H9 (cell line): ENCODE measurements around the gene ENPP1. TPM values are rescaled to one million over a fixed set of nuclear protein-coding genes. Genes with fewer than 3 reads are reported as not detected.

Experiments used
- DNase-seq: peaks from one replicate; pipeline ENCODE4 v3.0.0-alpha.2; 2017
- H2AFZ ChIP-seq: one replicate; pipeline ENCODE4 v1.6.1; 2013; ENCODE audit warnings: mild to moderate bottlenecking, low read length, control low read depth, moderate library complexity
- H2AK5ac ChIP-seq: 2 replicates; pipeline ENCODE4 v1.6.1; 2013; ENCODE audit warnings: low read length, control low read depth, mixed read lengths; ENCODE audit not compliant: insufficient read length
- H2BK120ac ChIP-seq: one replicate; pipeline ENCODE4 v1.6.1; 2013; ENCODE audit warnings: low read depth, mild to moderate bottlenecking, low read length, control low read depth, inconsistent platforms; ENCODE audit not compliant: poor library complexity, severe bottlenecking
- H2BK12ac ChIP-seq: 2 replicates; pipeline ENCODE4 v1.6.1; 2013; ENCODE audit warnings: low read length, control low read depth, mixed read lengths, low read depth; ENCODE audit not compliant: insufficient read length
- H2BK15ac ChIP-seq: 2 replicates; pipeline ENCODE4 v1.6.1; 2013; ENCODE audit warnings: low read depth, low read length, control low read depth
- H2BK20ac ChIP-seq: one replicate; pipeline ENCODE4 v1.6.1; 2013; ENCODE audit warnings: low read depth, mild to moderate bottlenecking, low read length, control low read depth, inconsistent platforms; ENCODE audit not compliant: poor library complexity, severe bottlenecking
- H2BK5ac ChIP-seq: 2 replicates; pipeline ENCODE4 v1.6.1; 2013; ENCODE audit warnings: low read length, control low read depth, mixed read lengths; ENCODE audit not compliant: insufficient read length
- H3K14ac ChIP-seq: 2 replicates; pipeline ENCODE4 v1.6.1; 2013; ENCODE audit warnings: low read length, control low read depth; ENCODE audit not compliant: insufficient read depth
- H3K18ac ChIP-seq: 2 replicates; pipeline ENCODE4 v1.6.1; 2013; ENCODE audit warnings: low read depth, mild to moderate bottlenecking, mixed read lengths, low read length, control low read depth; ENCODE audit not compliant: insufficient read length
- H3K23ac ChIP-seq: 2 replicates; pipeline ENCODE4 v1.6.1; 2013; ENCODE audit warnings: low read length, control low read depth, mixed read lengths, low read depth; ENCODE audit not compliant: insufficient read length
- H3K23me2 ChIP-seq: 2 replicates; pipeline ENCODE4 v1.6.1; 2013; ENCODE audit warnings: low read depth, mild to moderate bottlenecking, mixed read lengths, low read length, control low read depth; ENCODE audit not compliant: insufficient read length, poor library complexity, severe bottlenecking
- H3K27ac ChIP-seq: 2 replicates; pipeline ENCODE4 v1.5.1; 2013; ENCODE audit warnings: low read length, control low read depth, mixed read lengths, low read depth; ENCODE audit not compliant: insufficient read length
- H3K27me3 ChIP-seq: 2 replicates; pipeline ENCODE4 v1.6.1; 2013; ENCODE audit warnings: low read length, control low read depth, inconsistent platforms; ENCODE audit not compliant: insufficient read depth
- H3K4ac ChIP-seq: 2 replicates; pipeline ENCODE4 v1.6.1; 2013; ENCODE audit warnings: low read depth, mild to moderate bottlenecking, control low read depth, inconsistent platforms, low read length, moderate library complexity
- H3K4me1 ChIP-seq: 2 replicates; pipeline ENCODE4 v1.6.1; 2013; ENCODE audit warnings: low read length, control low read depth, inconsistent platforms; ENCODE audit not compliant: insufficient read depth
- H3K4me2 ChIP-seq: 2 replicates; pipeline ENCODE4 v1.6.1; 2013; ENCODE audit warnings: low read length, control low read depth, mixed read lengths; ENCODE audit not compliant: insufficient read length, insufficient read depth
- H3K56ac ChIP-seq: 2 replicates; pipeline ENCODE4 v1.6.1; 2013; ENCODE audit warnings: low read depth, mild to moderate bottlenecking, mixed read lengths, low read length, control low read depth; ENCODE audit not compliant: insufficient read length
- H3K79me1 ChIP-seq: 2 replicates; pipeline ENCODE4 v1.6.1; 2013; ENCODE audit warnings: low read depth, mild to moderate bottlenecking, moderate library complexity, low read length, control low read depth, inconsistent platforms; ENCODE audit not compliant: insufficient read depth, poor library complexity, severe bottlenecking
- H3K79me2 ChIP-seq: 2 replicates; pipeline ENCODE4 v1.6.1; 2013; ENCODE audit warnings: low read length, control low read depth, inconsistent platforms; ENCODE audit not compliant: insufficient read depth
- H3K9ac ChIP-seq: 2 replicates; pipeline ENCODE4 v1.6.1; 2013; ENCODE audit warnings: low read length, control low read depth, mixed read lengths; ENCODE audit not compliant: insufficient read length; ENCODE audit errors: extremely low read depth
- H3K9me3 ChIP-seq: one replicate; pipeline ENCODE4 v1.6.1; 2013; ENCODE audit warnings: low read depth, low read length, inconsistent platforms; ENCODE audit not compliant: control insufficient read depth
- H3T11ph ChIP-seq: one replicate; pipeline ENCODE4 v1.6.1; 2013; ENCODE audit warnings: mild to moderate bottlenecking, low read length, control low read depth, inconsistent platforms
- H4K20me1 ChIP-seq: one replicate; pipeline ENCODE4 v1.6.1; 2013; ENCODE audit not compliant: control insufficient read depth, insufficient read length, insufficient read depth
- H4K5ac ChIP-seq: 2 replicates; pipeline ENCODE4 v1.6.1; 2013; ENCODE audit warnings: low read depth, mild to moderate bottlenecking, mixed read lengths, low read length, control low read depth; ENCODE audit not compliant: insufficient read length
- H4K8ac ChIP-seq: replicated peaks from 2 replicates; pipeline ENCODE4 v1.6.1; 2013; ENCODE audit warnings: low read length, control low read depth, mixed read lengths, low read depth; ENCODE audit not compliant: insufficient read length
- H4K91ac ChIP-seq: 2 replicates; pipeline ENCODE4 v1.6.1; 2013; ENCODE audit warnings: low read depth, mild to moderate bottlenecking, moderate library complexity, mixed read lengths, low read length, control low read depth; ENCODE audit not compliant: insufficient read length
- H3K27ac Mint-ChIP-seq, 3 experiments: 2 replicates in 2 of 3; 3 replicates in 1 of 3; pipeline ENCODE4 v1.8.0; 2020 to 2021; ENCODE audit warnings: mixed read lengths in 3 of 3, mild to moderate bottlenecking in 1 of 3, moderate library complexity in 1 of 3
- H3K27me3 Mint-ChIP-seq: 2 replicates; pipeline ENCODE4 v1.8.0; 2021; ENCODE audit warnings: low read depth, mild to moderate bottlenecking, moderate library complexity, mixed read lengths
- H3K36me3 Mint-ChIP-seq, 3 experiments: 2 replicates in 2 of 3; 3 replicates in 1 of 3; pipeline ENCODE4 v1.8.0; 2020 to 2021; ENCODE audit warnings: low read depth in 3 of 3, mixed read lengths in 3 of 3; ENCODE audit not compliant: insufficient read depth in 1 of 3
- H3K4me1 Mint-ChIP-seq, 2 experiments: 2 replicates each; pipeline ENCODE4 v1.8.0; 2020; ENCODE audit warnings: mixed read lengths in 2 of 2
- H3K4me3 Mint-ChIP-seq, 2 experiments: 2 replicates in 1 of 2; 3 replicates in 1 of 2; pipeline ENCODE4 v1.8.0; 2020 to 2021; ENCODE audit warnings: mild to moderate bottlenecking in 2 of 2, mixed read lengths in 2 of 2, moderate library complexity in 1 of 2
- H3K9me3 Mint-ChIP-seq, 2 experiments: 2 replicates in 1 of 2; 3 replicates in 1 of 2; pipeline ENCODE4 v1.8.0; 2020; ENCODE audit warnings: mild to moderate bottlenecking in 2 of 2, mixed read lengths in 2 of 2, moderate library complexity in 1 of 2
- CTCF ChIP-seq: fragments of 200-600 bp; sonication (generic); conservative IDR thresholded peaks from 3 replicates; pipeline ENCODE4 v1.8.0; 2021; ENCODE audit warnings: antibody characterized with exemption, mild to moderate bottlenecking
- WGBS: extraction: QIAGEN DNeasy Blood & Tissue Kit; methylation state at CpG from one replicate; pipeline ENCODE4 v1.1.7; 2013; ENCODE audit warnings: missing lambda C conversion rate, low lambda C conversion rate, mixed read lengths; ENCODE audit not compliant: insufficient read length; ENCODE audit errors: extremely low coverage; 5-methylcytosine and 5-hydroxymethylcytosine counted together
- total RNA-seq: library from RNA; stranded (reverse); gene quantifications from 2 replicates; pipeline ENCODE4 v1.2.1, GENCODE V29; 2021

ENPP1 gene
- total RNA-seq, 1 experiment from 2014 or later: 22.5 TPM

DNA sequence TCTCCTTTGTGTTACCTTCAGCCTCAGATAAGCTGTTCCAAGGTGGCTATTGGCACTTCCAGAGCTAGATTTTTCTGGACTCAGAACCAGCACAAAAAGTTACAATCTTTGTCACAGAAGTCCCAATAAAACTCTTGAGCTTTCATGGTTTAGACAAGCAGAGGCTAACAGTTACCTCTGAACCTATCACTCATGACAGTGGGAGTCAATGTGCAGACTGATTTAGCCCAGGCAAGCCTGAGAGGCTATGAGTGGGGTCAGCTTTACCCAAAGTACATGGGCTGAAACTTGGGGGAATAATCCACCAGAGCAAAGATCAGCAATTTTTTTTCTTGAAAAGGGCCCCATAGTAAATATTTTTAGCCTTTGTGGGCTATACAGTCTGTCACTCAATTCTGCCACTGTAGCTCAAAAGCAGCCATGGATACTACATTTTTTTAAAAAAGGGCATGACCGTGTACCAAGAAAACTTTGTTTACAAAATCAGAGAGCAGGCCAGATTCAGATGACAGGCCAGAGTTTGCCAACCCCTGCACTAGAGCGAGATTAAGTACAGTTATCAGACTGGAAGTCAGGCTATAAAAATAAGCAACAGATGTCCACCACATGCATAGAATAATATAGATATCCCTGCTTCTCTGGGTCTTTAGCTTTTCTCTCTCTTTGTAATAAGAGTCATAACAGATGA is 123.4 kb downstream of the ENPP1 start:
- WGBS: no CpG with 5 or more reads among the region's 2 CpGs
- no peak for TF ChIP-seq CTCF

More for the DNA sequence above, 123.4 kb downstream of the ENPP1 start:
- Histone ChIP-seq H3K27me3 (no peaks in the 10 kb centered on the region), H3K14ac (no peak overlapping the region), H2BK20ac (no peak overlapping the region), H3K27ac (no peak overlapping the region), H3T11ph (no peak overlapping the region), H2AK5ac (no peak overlapping the region), H2BK5ac (no peak overlapping the region), H3K79me1 (no peaks in the 10 kb centered on the region), H4K8ac (no peak overlapping the region), H2BK12ac (no peak overlapping the region), H2BK120ac (no peak overlapping the region), H3K23me2 (no peaks in the 10 kb centered on the region), H3K56ac (no peak overlapping the region), H3K18ac (no peak overlapping the region), H3K4me2 (no peak overlapping the region), H4K5ac (no peak overlapping the region), H3K23ac (no peak overlapping the region), H2AFZ (no peak overlapping the region), H4K20me1 (no peaks in the 10 kb centered on the region), H3K79me2 (no peaks in the 10 kb centered on the region), H3K9me3 (no peaks in the 10 kb centered on the region), H3K4ac (no peak overlapping the region), H4K91ac (no peak overlapping the region), H2BK15ac (no peak overlapping the region), H3K4me1 (no peaks in the 10 kb centered on the region), H3K9ac (no peak overlapping the region)
- Mint-ChIP-seq H3K9me3 (no peaks in the 10 kb centered on the region), H3K4me1 (peaks cover 3 to 8% of the 10 kb centered on the region in 2 experiments; a peak in 2 of 4 replicates), H3K27ac (no peak overlapping the region), H3K4me3 (no peak overlapping the region), H3K36me3 (peaks cover 3 to 33% (median 4%) of the 10 kb centered on the region in 3 experiments; a peak in 6 of 7 replicates), H3K27me3 (no peaks in the 10 kb centered on the region; the same call in 1 of the 2 replicates)
- no peak for DNase-seq
